ENCODE measurements around the gene MAGOH.

DNA sequence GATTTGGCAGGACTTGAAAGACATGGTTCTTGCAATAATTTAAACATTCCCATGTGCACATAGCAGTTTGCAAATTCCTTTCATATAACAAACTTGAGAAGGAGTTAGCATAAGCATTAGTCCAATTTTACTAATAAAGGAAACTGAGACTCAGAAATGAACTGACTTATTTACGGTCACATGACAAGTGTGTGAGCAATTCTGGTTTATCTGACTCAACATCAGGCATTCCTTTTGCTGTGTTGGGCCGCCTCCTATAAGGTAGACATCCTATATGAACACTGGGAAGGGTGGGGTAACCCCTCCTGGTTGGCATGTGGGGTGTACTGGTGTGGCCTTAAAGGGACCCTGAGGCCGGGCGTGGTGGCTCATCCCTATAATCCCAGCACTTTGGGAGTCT is 50.2 kb downstream of the MAGOH start:
- TF ChIP-seq POLR2AphosphoS5 (IDR thresholded peaks at IDR 0.05; ENCODE audit: borderline replicate concordance, low read depth, low read length) = no peak
- TF ChIP-seq EZH2 (IDR thresholded peaks at IDR 0.05) = no peak

Data from SK-N-MC (cell line).